HepG2 (cell line): ENCODE results near the gene DNAJC4.

ENCODE experiments used
- AKAP8 ChIP-seq: sonication (generic); formaldehyde crosslinking; IDR thresholded peaks from 2 replicates; pipeline ENCODE4 v1.5.1; 2020; ENCODE audit warnings: mild to moderate bottlenecking, missing genetic modification reagents
- CEBPB ChIP-seq: IDR thresholded peaks from 2 replicates; pipeline ENCODE4 v1.6.1; 2011; ENCODE audit warnings: low read depth, low read length, improper control_type of control experiment, borderline replicate concordance
- GABPA ChIP-seq, 2 experiments: IDR thresholded peaks; 2 replicates each; pipeline ENCODE4 v1.6.1; 2011 to 2016; ENCODE audit warnings: low read depth in 2 of 2, low read length in 1 of 2, missing biosample characterization in 1 of 2, missing genetic modification characterization in 1 of 2
- POLR2A ChIP-seq, 2 experiments: IDR thresholded peaks; 2 replicates each; pipeline ENCODE4 v1.6.1; 2011; ENCODE audit warnings: low read depth in 2 of 2, low read length in 2 of 2, mild to moderate bottlenecking in 1 of 2, moderate library complexity in 1 of 2; ENCODE audit not compliant: insufficient read depth in 1 of 2
- SETDB1 ChIP-seq: sonication (generic); formaldehyde crosslinking; IDR thresholded peaks from 2 replicates; pipeline ENCODE4 v1.5.1; 2020; ENCODE audit warnings: missing genetic modification reagents, mild to moderate bottlenecking, borderline replicate concordance
- TCF7L2 ChIP-seq: IDR thresholded peaks from 2 replicates; pipeline ENCODE4 v1.6.1; 2011; ENCODE audit warnings: mild to moderate bottlenecking, low read depth, low read length, moderate library complexity
- ZNF577 ChIP-seq: sonication (generic); formaldehyde crosslinking; IDR thresholded peaks from 2 replicates; pipeline ENCODE4 v1.4.0; 2020; ENCODE audit warnings: mild to moderate bottlenecking, low read depth, missing genetic modification reagents, borderline replicate concordance
- ZNF773 ChIP-seq: sonication (generic); formaldehyde crosslinking; IDR thresholded peaks from 2 replicates; pipeline ENCODE4 v1.4.0; 2020; ENCODE audit warnings: missing genetic modification reagents, borderline replicate concordance
- TF ChIP-seq, protein P1 (sequence below): sonication (generic); formaldehyde crosslinking; IDR thresholded peaks from 2 replicates; pipeline ENCODE4 v1.5.0; 2020; ENCODE audit warnings: mild to moderate bottlenecking, missing genetic modification reagents, moderate library complexity
- TF ChIP-seq, protein P2 (sequence below): sonication (generic); formaldehyde crosslinking; IDR thresholded peaks from 2 replicates; pipeline ENCODE4 v1.4.0; 2020; ENCODE audit warnings: low read depth, mild to moderate bottlenecking, missing genetic modification reagents
- TF ChIP-seq, protein P3 (sequence below): sonication (generic); formaldehyde crosslinking; conservative IDR thresholded peaks from 2 replicates; pipeline ENCODE4 v1.8.0; 2022; ENCODE audit warnings: mild to moderate bottlenecking, moderate library complexity, missing genetic modification reagents
- TF ChIP-seq, protein P4 (sequence below): sonication (generic); formaldehyde crosslinking; IDR thresholded peaks from 2 replicates; pipeline ENCODE4 v1.5.1; 2020; ENCODE audit warnings: missing genetic modification reagents, mild to moderate bottlenecking, borderline replicate concordance

GRCh38 chr11:64222651-64223000, 7.7 kb upstream of the DNAJC4 start:
- TF ChIP-seq ZNF773 (CRISPR knock-in tag) (no peak), ZNF577 (CRISPR knock-in tag) (no peak), POLR2A (IDR thresholded peaks at IDR 0.05; ENCODE audit: insufficient read depth in 1 of 2, low read depth in 2 of 2, low read length in 2 of 2) (no peak), TCF7L2 (no peak), AKAP8 (CRISPR knock-in tag) (no peak), GABPA (IDR thresholded peaks at IDR 0.05; ENCODE audit: low read depth, low read length) (no peak), GABPA (CRISPR knock-in tag; IDR thresholded peaks at IDR 0.05; ENCODE audit: low read depth) (no peak), CEBPB (no peak), SETDB1 (CRISPR knock-in tag) (no peak)
- TF ChIP-seq, protein P1, sequence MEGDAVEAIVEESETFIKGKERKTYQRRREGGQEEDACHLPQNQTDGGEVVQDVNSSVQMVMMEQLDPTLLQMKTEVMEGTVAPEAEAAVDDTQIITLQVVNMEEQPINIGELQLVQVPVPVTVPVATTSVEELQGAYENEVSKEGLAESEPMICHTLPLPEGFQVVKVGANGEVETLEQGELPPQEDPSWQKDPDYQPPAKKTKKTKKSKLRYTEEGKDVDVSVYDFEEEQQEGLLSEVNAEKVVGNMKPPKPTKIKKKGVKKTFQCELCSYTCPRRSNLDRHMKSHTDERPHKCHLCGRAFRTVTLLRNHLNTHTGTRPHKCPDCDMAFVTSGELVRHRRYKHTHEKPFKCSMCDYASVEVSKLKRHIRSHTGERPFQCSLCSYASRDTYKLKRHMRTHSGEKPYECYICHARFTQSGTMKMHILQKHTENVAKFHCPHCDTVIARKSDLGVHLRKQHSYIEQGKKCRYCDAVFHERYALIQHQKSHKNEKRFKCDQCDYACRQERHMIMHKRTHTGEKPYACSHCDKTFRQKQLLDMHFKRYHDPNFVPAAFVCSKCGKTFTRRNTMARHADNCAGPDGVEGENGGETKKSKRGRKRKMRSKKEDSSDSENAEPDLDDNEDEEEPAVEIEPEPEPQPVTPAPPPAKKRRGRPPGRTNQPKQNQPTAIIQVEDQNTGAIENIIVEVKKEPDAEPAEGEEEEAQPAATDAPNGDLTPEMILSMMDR, result no peak
- TF ChIP-seq, protein P2, sequence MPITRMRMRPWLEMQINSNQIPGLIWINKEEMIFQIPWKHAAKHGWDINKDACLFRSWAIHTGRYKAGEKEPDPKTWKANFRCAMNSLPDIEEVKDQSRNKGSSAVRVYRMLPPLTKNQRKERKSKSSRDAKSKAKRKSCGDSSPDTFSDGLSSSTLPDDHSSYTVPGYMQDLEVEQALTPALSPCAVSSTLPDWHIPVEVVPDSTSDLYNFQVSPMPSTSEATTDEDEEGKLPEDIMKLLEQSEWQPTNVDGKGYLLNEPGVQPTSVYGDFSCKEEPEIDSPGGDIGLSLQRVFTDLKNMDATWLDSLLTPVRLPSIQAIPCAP (CRISPR knock-in tag), result no peak
- TF ChIP-seq, protein P3, sequence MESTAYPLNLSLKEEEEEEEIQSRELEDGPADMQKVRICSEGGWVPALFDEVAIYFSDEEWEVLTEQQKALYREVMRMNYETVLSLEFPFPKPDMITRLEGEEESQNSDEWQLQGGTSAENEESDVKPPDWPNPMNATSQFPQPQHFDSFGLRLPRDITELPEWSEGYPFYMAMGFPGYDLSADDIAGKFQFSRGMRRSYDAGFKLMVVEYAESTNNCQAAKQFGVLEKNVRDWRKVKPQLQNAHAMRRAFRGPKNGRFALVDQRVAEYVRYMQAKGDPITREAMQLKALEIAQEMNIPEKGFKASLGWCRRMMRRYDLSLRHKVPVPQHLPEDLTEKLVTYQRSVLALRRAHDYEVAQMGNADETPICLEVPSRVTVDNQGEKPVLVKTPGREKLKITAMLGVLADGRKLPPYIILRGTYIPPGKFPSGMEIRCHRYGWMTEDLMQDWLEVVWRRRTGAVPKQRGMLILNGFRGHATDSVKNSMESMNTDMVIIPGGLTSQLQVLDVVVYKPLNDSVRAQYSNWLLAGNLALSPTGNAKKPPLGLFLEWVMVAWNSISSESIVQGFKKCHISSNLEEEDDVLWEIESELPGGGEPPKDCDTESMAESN (CRISPR knock-in tag), result no peak
- TF ChIP-seq, protein P4, sequence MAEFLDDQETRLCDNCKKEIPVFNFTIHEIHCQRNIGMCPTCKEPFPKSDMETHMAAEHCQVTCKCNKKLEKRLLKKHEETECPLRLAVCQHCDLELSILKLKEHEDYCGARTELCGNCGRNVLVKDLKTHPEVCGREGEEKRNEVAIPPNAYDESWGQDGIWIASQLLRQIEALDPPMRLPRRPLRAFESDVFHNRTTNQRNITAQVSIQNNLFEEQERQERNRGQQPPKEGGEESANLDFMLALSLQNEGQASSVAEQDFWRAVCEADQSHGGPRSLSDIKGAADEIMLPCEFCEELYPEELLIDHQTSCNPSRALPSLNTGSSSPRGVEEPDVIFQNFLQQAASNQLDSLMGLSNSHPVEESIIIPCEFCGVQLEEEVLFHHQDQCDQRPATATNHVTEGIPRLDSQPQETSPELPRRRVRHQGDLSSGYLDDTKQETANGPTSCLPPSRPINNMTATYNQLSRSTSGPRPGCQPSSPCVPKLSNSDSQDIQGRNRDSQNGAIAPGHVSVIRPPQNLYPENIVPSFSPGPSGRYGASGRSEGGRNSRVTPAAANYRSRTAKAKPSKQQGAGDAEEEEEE, result no peak
